WTC11 (cell line): ENCODE measurements around the gene SMTN. TPM values are rescaled to one million over a fixed set of nuclear protein-coding genes. Genes with fewer than 3 reads are reported as not detected.

Source experiments
- ATAC-seq: fragments of 200-7000 bp; cut with Tn5 transposase; 2 replicates; pipeline ENCODE4 v1.10.0; 2021; ENCODE audit warnings: mild to moderate bottlenecking, moderate library complexity
- CTCF ChIA-PET: fragments of 300-600 bp; sonication (Branson Sonifier 250); formaldehyde crosslinking; loops from one replicate; lab custom pipeline; 2021; ENCODE audit warnings: antibody characterized with exemption; lab: Charles Lee
- POLR2A ChIA-PET: fragments of 350-600 bp; sonication (Branson Sonifier 250); formaldehyde crosslinking; loops from one replicate; lab custom pipeline; 2021; ENCODE audit warnings: antibody characterized with exemption; lab: Charles Lee
- DNase-seq: peaks from one replicate; pipeline ENCODE4 v3.0.0; 2021; ENCODE audit warnings: low spot score
- H3K27ac Mint-ChIP-seq: 2 replicates; pipeline ENCODE4 v1.8.0; 2021; ENCODE audit warnings: mixed read lengths
- H3K27me3 Mint-ChIP-seq: 2 replicates; pipeline ENCODE4 v1.8.0; 2021; ENCODE audit warnings: low read depth, mild to moderate bottlenecking, moderate library complexity, mixed read lengths
- H3K36me3 Mint-ChIP-seq: 2 replicates; pipeline ENCODE4 v1.8.0; 2021; ENCODE audit warnings: mixed read lengths
- H3K4me1 Mint-ChIP-seq: 2 replicates; pipeline ENCODE4 v1.8.0; 2022; ENCODE audit warnings: mixed read lengths
- H3K4me3 Mint-ChIP-seq: 2 replicates; pipeline ENCODE4 v1.8.0; 2021; ENCODE audit warnings: mild to moderate bottlenecking, moderate library complexity, mixed read lengths
- H3K9me3 Mint-ChIP-seq: 2 replicates; pipeline ENCODE4 v1.8.0; 2021; ENCODE audit warnings: mixed read lengths
- E2F5 ChIP-seq: sonication (generic); formaldehyde crosslinking; IDR thresholded peaks from 2 replicates; pipeline ENCODE4 v1.8.1; 2022; ENCODE audit warnings: mild to moderate bottlenecking, moderate library complexity, missing genetic modification reagents
- ETV6 ChIP-seq: sonication (generic); formaldehyde crosslinking; IDR thresholded peaks from 2 replicates; pipeline ENCODE4 v1.8.1; 2022; ENCODE audit warnings: mild to moderate bottlenecking, missing genetic modification reagents
- FOXP4 ChIP-seq: sonication (generic); formaldehyde crosslinking; IDR thresholded peaks from 2 replicates; pipeline ENCODE4 v1.8.0; 2022; ENCODE audit warnings: mild to moderate bottlenecking, missing genetic modification reagents
- GRHL2 ChIP-seq: fragments of 250-450 bp; sonication (Bioruptor Pico); IDR thresholded peaks from 2 replicates; pipeline ENCODE4 v1.8.0; 2022; ENCODE audit warnings: mild to moderate bottlenecking, moderate library complexity; ENCODE audit not compliant: insufficient replicate concordance, severe bottlenecking
- GTF2I ChIP-seq: fragments of 250-450 bp; sonication (Bioruptor Pico); conservative IDR thresholded peaks from 2 replicates; pipeline ENCODE4 v1.4.0; 2021; ENCODE audit warnings: mild to moderate bottlenecking
- KAT7 ChIP-seq: sonication (generic); formaldehyde crosslinking; IDR thresholded peaks from 2 replicates; pipeline ENCODE4 v1.8.1; 2023; ENCODE audit warnings: missing genetic modification reagents, mild to moderate bottlenecking, borderline replicate concordance
- MXD4 ChIP-seq: fragments of 250-450 bp; sonication (Bioruptor Pico); IDR thresholded peaks from 2 replicates; pipeline ENCODE4 v1.8.0; 2021; ENCODE audit warnings: mild to moderate bottlenecking, moderate library complexity, borderline replicate concordance
- MYBL2 ChIP-seq: sonication (generic); formaldehyde crosslinking; IDR thresholded peaks from 2 replicates; pipeline ENCODE4 v1.8.1; 2023; ENCODE audit warnings: mild to moderate bottlenecking, moderate library complexity, missing genetic modification reagents
- TEAD1 ChIP-seq: sonication (generic); formaldehyde crosslinking; IDR thresholded peaks from 2 replicates; pipeline ENCODE4 v1.8.0; 2022; ENCODE audit warnings: mild to moderate bottlenecking, missing genetic modification reagents
- TEAD4 ChIP-seq: sonication (generic); formaldehyde crosslinking; IDR thresholded peaks from 2 replicates; pipeline ENCODE4 v1.8.0; 2022; ENCODE audit warnings: mild to moderate bottlenecking, missing genetic modification reagents
- USF1 ChIP-seq: sonication (generic); formaldehyde crosslinking; IDR thresholded peaks from 2 replicates; pipeline ENCODE4 v1.8.0; 2022; ENCODE audit warnings: mild to moderate bottlenecking, missing genetic modification reagents
- USF2 ChIP-seq: sonication (generic); formaldehyde crosslinking; IDR thresholded peaks from 2 replicates; pipeline ENCODE4 v1.8.1; 2023; ENCODE audit warnings: mild to moderate bottlenecking, missing genetic modification reagents, moderate library complexity
- ZBTB21 ChIP-seq: sonication (generic); formaldehyde crosslinking; IDR thresholded peaks from 2 replicates; pipeline ENCODE4 v1.8.1; 2023; ENCODE audit warnings: mild to moderate bottlenecking, missing genetic modification reagents, borderline replicate concordance
- ZNF317 ChIP-seq: sonication (generic); formaldehyde crosslinking; IDR thresholded peaks from 2 replicates; pipeline ENCODE4 v1.8.1; 2023; ENCODE audit warnings: low read depth, mild to moderate bottlenecking, moderate library complexity, missing genetic modification reagents, borderline replicate concordance
- ZNF396 ChIP-seq: fragments of 250-450 bp; sonication (Bioruptor Pico); IDR thresholded peaks from 2 replicates; pipeline ENCODE4 v1.8.0; 2021; ENCODE audit warnings: mild to moderate bottlenecking, moderate library complexity, borderline replicate concordance
- total RNA-seq: library from RNA; stranded (reverse); gene quantifications from 3 replicates; pipeline ENCODE4 v1.2.3, GENCODE V29; 2021
- TF ChIP-seq, protein P1 (sequence below): fragments of 250-450 bp; sonication (Bioruptor Pico); IDR thresholded peaks from 2 replicates; pipeline ENCODE4 v1.9.0; 2021; ENCODE audit warnings: mild to moderate bottlenecking
- TF ChIP-seq, protein P2 (sequence below): sonication (generic); formaldehyde crosslinking; IDR thresholded peaks from 2 replicates; pipeline ENCODE4 v1.8.1; 2023; ENCODE audit warnings: mild to moderate bottlenecking, missing genetic modification reagents

Gene SMTN
- total RNA-seq, 1 experiment from 2014 or later: 34.5 TPM

- ATAC-seq: no peak
Observed at GRCh38 chr22:31106731-31107177, 25.6 kb downstream of the SMTN start.

More at GRCh38 chr22:31106731-31107177, 25.6 kb downstream of the SMTN start:
- Mint-ChIP-seq H3K27ac (no peak overlapping the region), H3K27me3 (peaks cover 48% of the 10 kb centered on the region), H3K36me3 (no peaks in the 10 kb centered on the region; the same call in 1 of the 2 replicates), H3K4me1 (peaks cover 18% of the 10 kb centered on the region), H3K9me3 (no peaks in the 10 kb centered on the region), H3K4me3 (peak overlapping the region; percentile 74)
- no peak for TF ChIP-seq GRHL2 (CRISPR knock-in tag)
- TF ChIP-seq, protein P1, sequence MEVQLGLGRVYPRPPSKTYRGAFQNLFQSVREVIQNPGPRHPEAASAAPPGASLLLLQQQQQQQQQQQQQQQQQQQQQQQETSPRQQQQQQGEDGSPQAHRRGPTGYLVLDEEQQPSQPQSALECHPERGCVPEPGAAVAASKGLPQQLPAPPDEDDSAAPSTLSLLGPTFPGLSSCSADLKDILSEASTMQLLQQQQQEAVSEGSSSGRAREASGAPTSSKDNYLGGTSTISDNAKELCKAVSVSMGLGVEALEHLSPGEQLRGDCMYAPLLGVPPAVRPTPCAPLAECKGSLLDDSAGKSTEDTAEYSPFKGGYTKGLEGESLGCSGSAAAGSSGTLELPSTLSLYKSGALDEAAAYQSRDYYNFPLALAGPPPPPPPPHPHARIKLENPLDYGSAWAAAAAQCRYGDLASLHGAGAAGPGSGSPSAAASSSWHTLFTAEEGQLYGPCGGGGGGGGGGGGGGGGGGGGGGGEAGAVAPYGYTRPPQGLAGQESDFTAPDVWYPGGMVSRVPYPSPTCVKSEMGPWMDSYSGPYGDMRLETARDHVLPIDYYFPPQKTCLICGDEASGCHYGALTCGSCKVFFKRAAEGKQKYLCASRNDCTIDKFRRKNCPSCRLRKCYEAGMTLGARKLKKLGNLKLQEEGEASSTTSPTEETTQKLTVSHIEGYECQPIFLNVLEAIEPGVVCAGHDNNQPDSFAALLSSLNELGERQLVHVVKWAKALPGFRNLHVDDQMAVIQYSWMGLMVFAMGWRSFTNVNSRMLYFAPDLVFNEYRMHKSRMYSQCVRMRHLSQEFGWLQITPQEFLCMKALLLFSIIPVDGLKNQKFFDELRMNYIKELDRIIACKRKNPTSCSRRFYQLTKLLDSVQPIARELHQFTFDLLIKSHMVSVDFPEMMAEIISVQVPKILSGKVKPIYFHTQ (CRISPR knock-in tag): no peak
- TF ChIP-seq TEAD4 (CRISPR knock-in tag): no peak
- TF ChIP-seq MYBL2 (CRISPR knock-in tag): no peak
- no peak for TF ChIP-seq ETV6 (CRISPR knock-in tag)
- no peak for TF ChIP-seq TEAD1 (CRISPR knock-in tag)
- no peak for TF ChIP-seq MXD4 (CRISPR knock-in tag)
- no peak for TF ChIP-seq ZNF396 (CRISPR knock-in tag)
- no peak for TF ChIP-seq FOXP4 (CRISPR knock-in tag)
- TF ChIP-seq, protein P2, sequence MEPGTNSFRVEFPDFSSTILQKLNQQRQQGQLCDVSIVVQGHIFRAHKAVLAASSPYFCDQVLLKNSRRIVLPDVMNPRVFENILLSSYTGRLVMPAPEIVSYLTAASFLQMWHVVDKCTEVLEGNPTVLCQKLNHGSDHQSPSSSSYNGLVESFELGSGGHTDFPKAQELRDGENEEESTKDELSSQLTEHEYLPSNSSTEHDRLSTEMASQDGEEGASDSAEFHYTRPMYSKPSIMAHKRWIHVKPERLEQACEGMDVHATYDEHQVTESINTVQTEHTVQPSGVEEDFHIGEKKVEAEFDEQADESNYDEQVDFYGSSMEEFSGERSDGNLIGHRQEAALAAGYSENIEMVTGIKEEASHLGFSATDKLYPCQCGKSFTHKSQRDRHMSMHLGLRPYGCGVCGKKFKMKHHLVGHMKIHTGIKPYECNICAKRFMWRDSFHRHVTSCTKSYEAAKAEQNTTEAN: no peak
- no peak for TF ChIP-seq E2F5 (CRISPR knock-in tag)
- no peak for TF ChIP-seq KAT7 (CRISPR knock-in tag)
- no peak for TF ChIP-seq USF2 (CRISPR knock-in tag)
- no peak for TF ChIP-seq USF1
- no peak for TF ChIP-seq ZBTB21
- no peak for TF ChIP-seq GTF2I (CRISPR knock-in tag)
- TF ChIP-seq ZNF317: no peak
- CTCF ChIA-PET: interaction anchor here (0.8 to 9.1 kb wide), 16 partner anchors 13 to 343 kb away, joined by 3 to 363 read pairs (median 12); partner anchors contain the start of genes INPP5J, LIMK2, MORC2 and PIK3IP1
- no peak for DNase-seq
- POLR2A ChIA-PET: interaction anchor here (1.0 to 1.6 kb wide), 3 partner anchors 8 to 34 kb away, joined by 4 to 9 read pairs (median 4); partner anchors contain the start of genes PLA2G3 and SMTN
